Measurements from ENCODE around the gene ATP10B.
"Not testable (repeated sequence)": the region's sequence is repeated elsewhere in the genome, so short reads cannot be mapped to it uniquely, and the experiment has no call there.

Gene ATP10B

DNA sequence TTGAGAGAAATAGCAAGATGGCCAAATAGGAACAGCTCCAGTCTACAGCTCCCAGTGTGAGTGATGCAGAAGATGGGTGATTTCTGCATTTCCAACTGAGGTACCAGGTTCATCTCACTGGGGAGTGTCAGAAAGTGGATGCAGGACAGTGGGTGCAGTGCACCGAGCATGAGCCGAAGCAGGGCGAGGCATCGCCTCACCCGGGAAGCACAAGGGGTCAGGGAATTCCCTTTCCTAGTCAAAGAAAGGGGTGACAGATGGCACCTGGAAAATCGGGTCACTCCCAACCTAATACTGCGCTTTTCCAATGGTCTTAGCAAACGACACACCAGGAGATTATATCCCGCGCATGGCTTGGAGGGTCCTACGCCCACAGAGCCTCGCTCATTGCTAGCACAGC lies 39.0 kb downstream of the ATP10B start:
- not testable (repeated sequence) for DNase-seq

DNA sequence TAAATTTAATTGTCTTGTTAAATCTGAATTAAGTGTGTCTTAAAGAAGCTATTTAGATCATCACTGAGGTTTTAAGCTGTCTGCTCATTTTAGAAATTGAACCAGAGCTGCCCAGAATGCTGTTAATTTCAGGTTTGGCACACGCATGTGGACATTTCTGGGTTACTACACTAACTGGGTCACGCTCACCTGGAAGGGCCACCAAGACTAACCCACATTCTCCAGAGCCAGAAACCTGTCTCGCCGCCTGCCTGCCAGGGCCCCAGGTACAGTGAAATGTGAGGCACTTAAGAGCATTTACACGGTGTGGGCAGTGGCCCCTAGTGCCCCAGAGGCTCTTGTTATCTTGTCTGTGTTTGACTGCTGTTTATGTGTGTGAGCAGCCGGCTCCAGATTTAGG lies 46.6 kb downstream of the ATP10B start:
- no peak for DNase-seq

DNA sequence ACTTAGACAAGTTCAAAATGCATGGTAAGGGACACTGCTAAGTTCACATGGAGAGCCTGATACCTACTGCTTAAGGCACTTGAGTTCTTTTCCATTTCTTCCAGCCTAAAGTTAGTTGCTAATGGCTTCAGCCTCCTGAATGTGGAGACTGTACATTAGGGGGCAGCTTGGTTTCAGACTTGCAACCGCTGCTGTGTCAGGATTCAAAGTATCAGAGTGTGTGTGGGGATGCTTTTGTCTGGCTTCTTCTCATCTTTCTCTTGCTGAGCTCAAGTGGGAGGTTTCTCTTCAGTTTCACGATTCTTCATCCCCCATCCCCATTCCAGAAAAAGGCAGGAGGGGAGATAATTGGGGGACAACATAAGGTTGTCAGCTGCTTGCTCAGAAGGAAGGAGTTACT lies 49.4 kb downstream of the ATP10B start:
- DNase-seq, result no peak

DNA sequence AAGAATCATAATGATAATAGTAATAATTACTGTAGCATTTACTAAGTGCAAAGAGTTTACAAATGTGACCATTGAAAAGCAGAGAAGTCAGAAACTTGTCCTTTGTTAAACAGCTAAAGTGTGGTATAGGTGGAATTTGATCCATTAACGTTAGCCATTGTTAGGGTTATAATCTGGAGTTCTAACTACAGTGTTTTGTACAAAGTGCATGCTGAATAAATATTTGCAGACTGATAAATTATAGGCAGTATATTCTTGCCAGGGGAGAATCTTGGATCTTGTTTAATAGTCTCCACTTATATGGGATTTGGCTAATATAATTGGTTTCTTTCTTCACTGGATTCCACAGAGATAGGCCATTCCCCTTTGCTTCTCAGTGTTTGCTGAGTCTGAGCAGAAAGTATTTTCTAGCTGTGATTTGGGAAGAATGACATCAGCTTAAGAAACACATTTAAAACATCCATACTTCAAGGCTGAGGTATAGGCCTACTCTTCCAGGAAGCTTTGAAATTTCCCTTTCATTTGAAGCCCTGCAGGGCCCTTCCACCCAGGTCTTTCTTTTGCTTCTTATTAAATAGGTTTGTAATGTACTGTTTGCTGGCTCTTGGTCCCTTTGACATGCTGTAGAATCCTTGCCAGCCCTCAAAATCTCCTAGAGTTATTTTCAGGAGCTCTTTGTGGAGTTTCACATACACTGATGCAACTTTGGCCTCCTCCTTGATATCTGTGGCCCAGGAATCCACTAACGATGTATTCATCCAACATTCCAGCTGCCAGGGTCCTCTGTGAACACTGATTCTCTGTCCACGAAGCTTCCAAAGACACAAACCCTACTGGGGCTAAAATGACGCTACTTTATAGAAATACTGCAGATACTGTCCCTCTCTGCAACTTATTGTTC lies 51.4 kb downstream of the ATP10B start:
- DNase-seq, result no peak

DNA sequence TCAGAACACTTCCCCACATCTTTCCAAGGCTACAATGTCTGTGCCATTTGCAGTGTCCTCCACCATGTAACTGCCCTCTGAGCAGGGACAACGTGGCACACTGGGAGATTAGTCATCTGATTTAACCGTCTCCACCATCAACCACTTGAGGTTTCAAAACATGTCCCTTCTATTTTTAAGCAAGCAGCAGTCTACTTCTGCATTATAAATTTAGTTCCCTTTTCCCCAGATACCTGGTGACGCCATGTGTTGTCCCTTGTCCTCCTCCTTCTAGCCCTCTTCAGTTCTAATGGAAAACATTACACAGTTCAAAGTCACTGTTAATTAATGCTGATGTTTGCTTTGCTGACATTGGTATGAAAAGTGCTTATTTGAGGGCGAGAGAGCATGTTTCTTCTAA lies 52.8 kb downstream of the ATP10B start:
- no peak for DNase-seq

DNA sequence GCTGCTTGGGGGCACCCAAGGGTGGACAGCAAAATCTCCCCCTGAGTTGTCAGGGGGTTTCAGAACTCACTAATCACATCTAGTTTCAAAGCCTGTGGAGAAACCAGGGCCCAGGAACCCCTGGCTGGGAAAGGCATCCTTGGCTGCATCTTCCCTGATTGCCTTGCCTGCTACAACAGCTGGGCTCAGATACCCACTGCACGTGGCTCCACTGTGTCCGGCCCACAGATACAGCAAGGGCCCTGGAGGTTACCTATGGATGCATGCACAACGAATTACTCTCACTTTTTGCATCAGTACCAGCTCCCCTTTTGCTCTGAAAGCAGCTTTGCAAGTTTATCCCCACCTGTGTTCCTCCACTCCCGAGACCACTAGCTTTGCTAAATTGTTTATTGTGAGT lies 55.0 kb downstream of the ATP10B start:
- no peak for DNase-seq

DNA sequence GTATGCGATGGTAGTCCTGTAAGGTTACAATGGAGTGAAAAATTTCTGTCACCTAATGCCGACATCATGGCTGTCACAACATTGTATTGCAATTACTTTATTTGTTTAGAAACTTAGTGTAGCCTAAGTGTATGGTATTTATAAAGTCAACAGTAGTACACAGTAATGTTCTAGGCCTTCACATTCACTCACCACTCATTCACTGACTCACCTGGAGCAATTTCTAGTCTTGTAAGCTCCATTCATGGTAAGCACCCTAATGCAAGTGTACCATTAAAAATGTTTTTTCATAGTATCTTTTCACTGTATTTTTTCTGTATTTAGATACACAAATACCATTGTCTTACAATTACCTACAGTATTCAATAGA lies 58.5 kb downstream of the ATP10B start:
- no peak for DNase-seq

DNA sequence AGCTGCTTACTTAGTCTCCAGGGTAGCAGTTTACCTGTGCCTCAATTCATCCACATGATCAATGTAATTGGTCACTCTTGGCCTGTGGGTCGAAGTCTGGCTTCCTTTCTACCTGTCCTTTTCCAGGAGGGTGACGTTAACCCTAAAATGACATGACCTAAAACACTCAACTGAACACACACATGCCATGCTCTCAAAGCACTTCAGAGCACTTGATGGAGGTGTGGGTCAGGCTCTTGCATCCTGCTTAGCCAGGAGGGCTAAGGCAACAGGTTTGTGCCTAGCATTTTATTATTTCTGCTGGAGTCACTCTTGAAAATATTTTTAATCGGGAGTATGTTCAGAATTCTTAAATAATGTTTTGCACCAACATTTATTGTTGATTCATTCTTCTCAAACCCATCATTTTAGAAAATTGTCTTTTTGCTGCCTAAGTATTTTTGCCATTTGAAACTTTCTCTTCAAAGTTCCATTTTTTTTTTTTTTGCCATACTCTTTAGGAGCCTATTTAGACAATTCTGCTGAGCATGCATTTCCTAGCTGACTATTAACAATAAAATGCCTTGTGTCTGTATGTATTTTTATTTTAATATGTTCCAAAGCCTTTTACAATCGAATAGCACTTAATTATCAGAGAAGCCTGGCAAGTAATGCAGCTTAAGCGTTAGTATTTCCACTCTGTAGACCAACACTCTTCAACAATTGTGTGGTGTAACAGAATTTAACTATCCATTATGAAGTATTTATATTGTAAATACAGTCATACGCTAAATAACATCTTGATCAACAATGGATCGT lies 59.1 kb downstream of the ATP10B start:
- DNase-seq, result no peak

DNA sequence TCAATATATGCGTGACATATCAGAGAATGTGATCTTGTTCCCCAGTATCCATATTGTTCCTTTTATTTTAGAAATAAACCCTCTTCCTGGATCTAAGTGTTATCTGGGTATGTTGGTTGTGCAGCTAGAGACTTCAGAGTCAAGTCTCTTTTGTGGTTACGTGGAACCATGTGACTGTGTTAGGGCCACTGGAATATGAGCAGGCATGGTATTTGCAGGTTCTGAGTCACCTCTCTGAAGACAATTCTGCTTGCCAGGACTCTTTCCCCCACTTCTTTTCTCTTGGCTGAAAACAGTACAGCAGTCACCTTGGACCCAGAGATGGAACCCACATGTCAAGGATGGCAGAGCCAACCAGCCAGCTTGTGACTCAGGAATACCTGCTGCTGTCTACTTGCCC lies 59.7 kb downstream of the ATP10B start:
- no peak for DNase-seq

DNA sequence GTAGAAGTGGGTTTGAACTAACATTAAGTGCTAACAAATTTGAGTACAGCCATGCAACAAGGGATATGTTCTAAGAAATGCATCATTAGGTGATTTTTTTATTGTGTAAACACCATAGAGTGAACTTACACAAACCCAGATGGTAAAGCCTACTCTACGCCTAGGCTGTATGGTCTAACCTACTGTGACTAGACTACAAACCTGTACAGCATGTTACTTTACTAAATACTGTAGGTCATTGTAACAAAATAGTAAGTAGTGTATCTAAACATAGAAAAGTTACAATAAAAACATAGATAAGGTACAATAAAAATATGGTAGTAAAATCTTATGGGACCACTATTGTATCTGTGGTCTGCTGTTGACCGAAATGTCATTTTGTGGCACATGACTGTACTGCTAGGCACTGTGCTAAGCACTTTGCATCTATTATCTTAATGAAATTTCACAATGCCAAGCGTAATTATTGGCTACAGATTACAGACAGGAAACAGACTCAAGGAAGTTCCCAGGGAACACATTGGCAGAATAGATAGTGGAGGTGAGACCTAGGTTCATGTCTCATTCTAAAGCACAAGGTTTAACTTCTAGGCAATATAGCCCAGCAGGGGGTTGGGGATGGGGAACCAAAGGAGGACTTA lies 62.7 kb downstream of the ATP10B start:
- no peak for DNase-seq

DNA sequence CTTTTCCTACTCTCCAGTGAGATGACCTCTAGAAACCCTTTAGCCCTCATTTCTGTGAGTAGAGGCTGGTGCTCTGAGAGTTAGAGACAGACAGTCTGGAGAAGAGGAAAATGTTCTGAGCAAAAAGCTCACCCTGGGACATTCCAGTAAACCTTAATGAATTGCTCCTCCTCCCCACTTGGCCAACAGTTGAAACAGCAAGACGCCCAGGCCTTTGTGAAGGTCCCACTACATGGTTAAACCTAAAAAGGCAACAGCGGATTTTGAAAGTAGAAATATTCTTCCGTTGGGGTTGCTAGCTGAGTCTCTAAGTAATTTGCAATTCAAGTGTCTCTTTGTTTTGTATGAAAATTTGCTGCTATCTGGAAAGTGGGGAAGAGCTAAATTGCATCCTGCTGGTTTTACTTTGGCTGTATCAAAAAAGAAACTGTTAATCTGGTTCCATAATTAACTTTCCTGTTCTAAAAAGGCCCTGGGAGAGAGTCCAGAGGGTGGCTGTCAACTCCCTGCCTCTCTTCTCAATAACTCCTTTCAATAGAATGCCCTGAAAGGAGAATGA lies 63.8 kb downstream of the ATP10B start:
- DNase-seq, result no peak

DNA sequence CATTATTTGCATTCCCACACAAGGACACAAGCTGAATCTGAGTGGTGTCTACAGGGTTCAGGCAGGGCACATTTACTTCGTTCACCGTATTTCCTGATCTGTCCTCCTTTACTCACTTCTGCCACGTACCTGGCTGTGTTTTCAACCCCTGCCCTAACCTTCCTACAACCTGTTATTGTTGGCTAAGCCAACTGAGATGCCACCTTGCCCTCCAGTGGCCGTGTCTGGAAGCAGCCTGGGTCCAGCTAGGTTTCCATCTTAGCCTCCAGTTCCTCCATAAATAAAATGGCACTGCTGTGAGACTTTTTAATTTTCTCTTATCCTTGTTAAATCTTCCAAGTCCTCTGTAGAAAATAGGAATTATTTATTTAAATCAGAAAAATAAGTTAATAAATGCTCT lies 64.8 kb downstream of the ATP10B start:
- no peak for DNase-seq

DNA sequence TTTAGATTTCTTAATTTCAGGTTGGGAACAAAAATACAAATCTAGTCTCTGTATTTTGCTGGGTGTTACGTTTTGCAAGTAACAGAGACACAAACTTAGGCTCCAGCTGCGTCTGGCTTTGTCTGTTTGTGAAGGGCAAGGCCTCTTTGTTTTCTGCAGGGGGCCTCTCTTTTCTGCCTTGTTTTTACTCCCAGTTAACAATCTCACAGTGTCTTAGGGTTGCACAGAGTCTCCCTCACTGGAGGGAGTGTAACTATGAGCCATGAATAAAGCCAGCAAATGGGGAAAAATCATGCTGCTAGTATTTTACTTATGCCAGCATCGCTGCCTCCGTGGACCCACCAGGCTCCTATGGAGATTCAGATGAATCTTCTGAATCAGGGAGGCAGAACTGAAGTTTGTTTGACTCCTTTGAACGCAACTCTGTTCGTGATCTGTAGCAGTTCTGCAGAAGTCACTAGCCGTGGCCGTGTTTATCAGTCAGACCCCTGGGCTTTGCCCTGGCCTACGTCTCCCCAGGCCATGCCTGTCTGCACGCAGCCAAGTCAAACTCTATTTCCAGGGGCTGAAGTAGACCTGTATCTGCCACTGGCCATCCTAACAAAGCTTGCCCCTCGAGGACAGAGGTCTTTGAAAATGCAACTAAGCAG lies 77.2 kb downstream of the ATP10B start:
- DNase-seq, result no peak

DNA sequence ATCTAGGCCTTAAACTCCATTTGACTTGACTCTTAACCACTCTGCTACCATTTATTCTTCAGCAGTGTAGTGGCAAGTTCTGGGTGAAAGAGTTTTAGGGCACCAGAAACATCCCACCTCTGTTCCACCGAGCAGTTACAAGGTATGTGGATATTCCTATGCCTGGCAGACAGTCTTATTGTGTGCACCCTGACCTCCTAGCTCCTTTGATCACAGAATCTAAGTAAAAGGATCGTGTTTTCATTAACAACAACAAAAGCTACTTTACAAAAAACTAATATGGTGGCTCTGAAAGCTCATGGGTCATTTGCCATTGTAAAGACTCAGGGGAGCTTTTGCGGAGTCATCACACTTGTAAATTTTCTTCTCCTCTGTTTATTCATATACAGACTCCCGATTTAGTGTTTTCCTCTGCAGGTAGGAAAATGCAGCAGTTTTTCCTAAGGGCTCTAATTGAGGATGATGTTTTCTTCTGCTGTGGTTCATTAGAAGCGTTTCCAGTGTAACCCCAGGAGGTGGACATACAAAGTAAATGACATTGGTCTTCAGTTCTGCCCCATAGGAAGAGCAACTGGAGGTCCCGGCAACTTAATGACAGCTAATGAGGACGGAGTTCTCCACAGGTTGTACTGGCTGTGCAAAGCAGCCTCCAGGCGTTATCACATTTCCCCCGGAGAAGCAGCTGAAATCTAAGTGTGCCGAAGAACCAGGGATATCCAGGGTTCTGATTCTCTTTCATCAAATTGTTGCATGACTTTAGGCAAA lies 78.2 kb downstream of the ATP10B start:
- DNase-seq, result no peak

DNA sequence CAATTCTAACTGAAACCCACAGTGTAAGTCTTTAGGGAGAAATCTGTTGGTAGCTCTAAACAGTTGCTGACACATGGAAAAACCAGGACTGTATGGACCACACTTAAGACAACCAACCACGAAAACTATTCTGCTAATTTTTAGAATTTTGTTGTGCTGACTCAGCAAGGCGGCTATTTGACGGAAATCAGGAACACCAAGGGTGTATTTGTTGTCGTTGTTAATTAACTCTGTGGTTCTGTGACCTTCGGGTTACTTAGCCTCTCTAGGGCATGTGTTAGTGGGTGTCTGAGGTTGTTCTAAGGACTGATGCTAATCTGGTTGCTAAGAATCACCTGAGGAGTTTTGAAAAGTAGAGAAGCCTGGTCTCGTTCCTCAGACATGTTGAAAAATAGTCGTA lies 79.2 kb downstream of the ATP10B start:
- no peak for DNase-seq

DNA sequence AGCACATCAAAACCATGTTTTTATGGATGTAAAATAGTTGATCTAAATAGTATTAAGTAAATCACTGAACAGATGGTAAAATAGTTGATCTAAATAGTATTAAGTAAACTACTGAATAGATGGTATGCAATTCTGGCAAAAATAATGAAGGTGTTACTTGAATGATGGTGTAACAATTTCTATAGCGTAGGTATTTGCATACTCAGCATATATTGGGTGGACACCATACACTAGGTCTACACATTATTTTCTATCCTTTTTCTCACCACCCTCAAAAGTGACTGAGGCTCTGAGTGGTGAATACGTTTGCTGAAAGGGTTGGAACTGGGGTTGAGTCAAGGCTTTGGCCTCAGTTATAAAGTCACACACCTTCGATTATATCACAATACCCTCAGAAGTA lies 81.3 kb downstream of the ATP10B start:
- no peak for DNase-seq

DNA sequence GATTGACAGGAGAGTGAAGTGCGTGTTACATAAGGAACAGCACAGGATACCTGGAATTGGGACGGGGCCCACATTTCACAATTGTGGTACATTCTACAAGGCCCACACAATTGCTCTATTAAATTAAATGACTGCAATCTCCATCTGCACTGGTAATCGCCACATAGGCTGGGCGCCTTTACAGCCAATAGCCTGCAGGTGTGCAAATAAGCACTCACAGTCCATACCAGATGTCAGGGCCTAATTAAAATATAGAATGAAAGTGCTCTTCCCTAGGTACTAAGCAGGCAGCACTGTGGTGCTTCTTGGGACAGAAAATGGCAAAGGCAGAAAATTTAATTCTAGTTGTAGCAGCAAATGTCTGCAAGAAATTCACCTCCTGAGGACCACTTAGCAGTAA lies 82.7 kb downstream of the ATP10B start:
- no peak for DNase-seq

DNA sequence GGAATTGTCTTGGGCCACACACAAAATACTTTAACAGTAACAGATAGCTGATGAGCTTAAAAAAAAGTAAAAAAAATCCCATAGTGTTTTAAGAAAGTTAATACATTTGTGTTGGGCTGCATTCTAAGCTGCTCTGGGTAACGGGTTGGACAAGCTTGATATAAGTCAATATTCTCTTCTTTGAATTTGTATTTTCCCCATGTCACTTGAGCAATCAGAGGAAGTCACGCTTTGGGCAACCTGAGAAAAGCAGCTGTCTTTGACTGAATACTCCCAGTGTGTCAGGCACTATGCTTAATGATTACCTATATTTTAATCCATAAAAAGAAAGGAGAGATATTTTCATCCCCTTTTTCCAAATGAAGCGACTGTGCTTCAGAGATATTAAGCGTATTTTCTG lies 84.9 kb downstream of the ATP10B start:
- DNase-seq, result no peak

DNA sequence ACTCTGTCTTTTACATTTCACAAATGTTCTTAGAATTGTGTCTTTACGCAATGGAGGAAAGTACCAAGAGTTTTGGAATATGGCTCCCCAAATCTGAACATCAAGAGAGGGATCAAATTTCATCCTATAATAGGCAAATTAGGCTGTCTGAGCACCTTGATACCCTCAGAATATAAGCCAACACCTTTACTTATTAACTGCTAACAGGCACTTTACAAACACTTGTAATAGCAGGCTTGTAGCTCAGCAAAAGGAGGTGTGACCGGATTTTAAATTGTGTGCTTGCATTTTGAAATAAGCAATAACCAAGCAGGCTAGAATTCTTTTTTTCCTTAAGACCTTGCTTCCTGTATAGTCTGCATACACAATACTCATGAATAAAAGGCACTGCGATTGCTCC lies 92.0 kb downstream of the ATP10B start:
- DNase-seq, result no peak

DNA sequence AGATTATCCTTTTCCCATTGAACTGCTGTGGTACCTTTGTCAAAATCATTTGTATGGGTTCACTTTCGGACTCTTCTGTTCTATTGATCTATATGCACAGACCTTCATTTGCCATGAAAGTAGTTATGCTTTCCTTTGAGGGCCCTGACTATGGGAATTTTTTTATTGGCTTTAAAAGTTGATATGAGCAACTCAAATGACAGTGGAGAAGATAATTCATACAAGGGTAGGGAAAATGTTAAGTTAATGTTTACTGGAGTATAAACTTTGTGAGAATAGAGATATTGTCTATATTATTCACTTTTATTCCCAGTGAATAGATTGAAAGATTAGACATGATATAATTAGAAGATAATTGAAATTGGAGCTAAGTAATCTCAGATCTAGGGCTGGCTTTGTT lies 94.8 kb downstream of the ATP10B start:
- no peak for DNase-seq

DNA sequence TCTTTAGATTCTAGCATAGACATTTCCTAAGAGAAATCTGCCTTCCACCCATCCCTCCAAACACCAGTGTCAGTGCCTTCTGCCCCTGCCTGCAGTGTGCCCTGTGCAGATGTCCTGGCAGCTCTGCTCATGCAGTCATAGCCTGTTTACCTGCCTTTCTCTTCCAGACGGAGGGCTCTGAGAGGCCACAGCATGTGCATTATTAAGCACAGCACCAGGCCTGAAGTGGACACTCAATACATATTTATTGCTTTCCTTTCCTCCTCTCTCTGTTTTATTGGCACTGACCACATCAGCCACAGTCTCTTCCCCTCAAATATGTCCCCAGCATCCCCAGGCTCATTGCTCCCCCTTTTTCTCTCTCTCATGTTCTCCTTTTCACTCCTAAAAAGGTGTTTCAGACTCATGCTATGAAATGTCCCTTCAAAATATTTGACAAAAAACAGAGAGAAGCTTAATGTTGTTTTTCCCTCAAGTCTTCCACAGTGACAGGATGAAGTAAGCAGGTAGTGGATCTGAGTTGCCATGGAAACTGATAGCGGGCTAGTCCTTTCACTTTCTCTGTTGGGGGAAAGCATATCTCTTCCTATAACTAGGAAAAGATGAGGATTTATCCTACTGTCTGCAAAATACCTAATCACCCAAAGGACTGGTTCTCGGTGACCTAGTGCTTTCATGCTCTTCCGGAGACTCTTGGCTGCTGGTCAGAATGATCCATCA lies 100.9 kb downstream of the ATP10B start:
- no peak for DNase-seq

DNA sequence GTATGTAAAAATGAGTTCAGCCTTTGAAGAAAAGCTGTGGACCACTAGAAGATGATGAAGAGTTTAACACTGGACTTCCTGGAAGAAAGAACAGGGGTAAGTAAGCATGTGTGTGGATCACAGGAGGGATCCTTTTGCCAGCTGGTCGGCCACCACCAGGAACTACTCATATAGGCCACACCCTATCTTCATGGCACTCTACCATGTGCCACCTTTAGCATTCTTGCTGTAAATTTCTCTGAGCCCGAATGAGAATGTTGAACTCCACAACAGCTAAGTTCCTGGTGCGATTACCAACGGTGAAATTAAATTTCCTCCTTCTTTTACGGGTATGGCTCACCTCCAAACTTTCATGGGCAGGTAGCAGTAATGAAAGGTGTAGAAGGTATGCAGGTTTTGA lies 102.3 kb downstream of the ATP10B start:
- no peak for DNase-seq
